Aortic smooth muscle cell (primary cell): ENCODE results near the gene FAM184B. TPM values are rescaled to one million over a fixed set of nuclear protein-coding genes. Genes with fewer than 3 reads are reported as not detected.

Source experiments
- total RNA-seq: library from RNA; depleted of rRNA; stranded (reverse); fragments of >200 nt; gene quantifications from 2 replicates; pipeline ENCODE4 v1.2.3, GENCODE V29; 2014

Gene FAM184B
- not detected in 2 replicates for total RNA-seq

GRCh38 chr4:17781300-17782287 lies at the start of gene FAM184B:
Gene FAM184B (minus strand): TSS chr4:17781621. CDS start chr4:17781299, 322 bp downstream.

GRCh38 chr4:17810260-17811077 lies 29.0 kb upstream of the FAM184B start, which contains the start of the genes DCAF16 and NCAPG:
Gene DCAF16 (minus strand): TSS chr4:17810757. CDS start chr4:17804141, 6,616 bp downstream.
Gene NCAPG (plus strand): TSS chr4:17810979. CDS start chr4:17811078, 99 bp downstream.

GRCh38 chr4:17614416-17615299 lies 166.8 kb downstream of the FAM184B start, which contains the start of gene MED28:
Gene MED28 (plus strand): TSS chr4:17614641. CDS start chr4:17614655, 14 bp downstream.

Other genes starting within 250 kb of the FAM184B start
- 119 and 135 TPM in 2 replicates for gene LAP3, start 204.4 kb downstream of the FAM184B start, total RNA-seq
- 7.4 and 9.9 TPM in 2 replicates for gene MED28, start 167.0 kb downstream of the FAM184B start, total RNA-seq
- gene DCAF16, start 29.1 kb upstream of the FAM184B start, total RNA-seq, result 20.5 and 23.0 TPM in 2 replicates
- gene NCAPG, start 29.4 kb upstream of the FAM184B start, total RNA-seq, result 16.3 and 27.2 TPM in 2 replicates
- gene LCORL, start 240.1 kb upstream of the FAM184B start, total RNA-seq, result 8.1 and 9.9 TPM in 2 replicates